SIG-M5 (cell line): Measurements from ENCODE around the gene CP.
"Not testable (repeated sequence)": the region's sequence is repeated elsewhere in the genome, so short reads cannot be mapped to it uniquely, and the experiment has no call there.

ENCODE experiments used
- DNase-seq: peaks from one replicate; lab custom pipeline; 2025; lab: John Stamatoyannopoulos, UW

Gene CP

DNA sequence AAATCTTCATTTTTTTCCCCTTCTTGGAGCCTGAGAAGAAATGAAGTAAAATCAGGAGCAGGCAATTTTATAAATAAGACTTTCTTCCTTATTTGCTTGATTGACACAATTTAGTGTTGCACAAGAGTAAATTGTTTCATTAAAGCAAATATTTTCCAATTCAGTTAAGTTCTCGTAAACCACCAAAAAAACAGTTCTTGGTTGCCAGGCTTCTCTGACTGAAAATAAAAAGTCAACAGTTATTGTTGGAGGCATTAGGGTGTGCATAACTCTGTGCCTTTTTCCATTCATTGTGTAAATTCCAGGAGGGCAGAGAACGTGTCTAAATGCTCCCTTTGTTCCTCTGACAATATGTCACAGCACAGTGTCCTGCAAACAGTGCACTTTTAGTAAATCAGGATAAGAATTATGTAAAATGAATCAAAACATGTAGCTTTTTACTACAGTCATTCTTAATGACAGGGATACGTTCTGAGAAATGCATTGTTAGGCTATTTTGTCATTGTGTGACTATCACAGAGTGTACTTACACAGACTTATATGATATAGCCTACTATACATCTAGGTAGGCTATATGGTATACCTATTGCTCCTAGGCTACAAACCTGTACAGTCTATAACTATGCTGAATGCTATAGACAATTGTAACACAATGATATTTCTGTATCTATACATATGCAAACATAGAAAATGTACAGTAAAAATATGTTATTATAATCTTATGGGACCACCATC lies at the start of gene CP:
Gene CP (minus strand): TSS at position 47 of the 735 bp plus-strand sequence. CDS start 37 bp downstream, at position 10.
- DNase-seq: no peak

DNA sequence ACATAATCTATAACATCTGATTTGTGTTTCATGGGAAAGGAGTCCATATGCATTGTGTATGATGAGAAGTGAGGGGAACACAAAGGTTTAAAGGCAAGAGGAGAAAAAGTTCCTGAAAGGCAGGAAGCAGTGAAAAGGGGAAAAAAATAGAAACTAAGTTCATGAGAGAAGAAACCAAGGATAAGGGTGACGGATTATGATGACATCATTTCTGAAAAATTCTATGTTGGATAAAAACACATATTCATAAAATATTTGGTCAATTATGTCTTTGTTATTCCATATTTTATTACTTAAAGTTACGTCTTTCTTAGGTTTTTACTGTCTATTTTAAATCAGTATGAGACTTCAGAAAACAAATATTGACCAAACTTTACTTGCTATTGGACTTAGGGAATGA lies 48.6 kb upstream of the CP start:
- DNase-seq: no peak

DNA sequence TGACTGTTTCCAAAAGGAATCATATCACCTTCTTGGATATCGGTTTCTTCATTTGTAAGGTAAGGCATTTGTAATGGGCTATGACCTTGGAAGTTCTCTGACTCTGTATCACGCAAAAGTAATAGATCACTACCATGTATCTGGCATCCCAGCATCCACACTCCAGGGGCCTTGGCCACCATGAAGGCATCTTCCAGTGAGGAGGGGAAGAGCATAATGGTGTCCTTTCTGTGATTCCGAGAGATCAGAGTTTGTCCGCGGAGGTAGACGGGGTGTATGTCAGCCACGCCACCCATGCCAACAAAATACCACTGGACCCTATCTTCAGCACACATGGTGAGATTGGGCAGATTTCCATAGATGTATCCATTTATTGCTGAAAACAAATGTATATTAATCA lies 48.1 kb upstream of the CP start:
- no peak for DNase-seq

DNA sequence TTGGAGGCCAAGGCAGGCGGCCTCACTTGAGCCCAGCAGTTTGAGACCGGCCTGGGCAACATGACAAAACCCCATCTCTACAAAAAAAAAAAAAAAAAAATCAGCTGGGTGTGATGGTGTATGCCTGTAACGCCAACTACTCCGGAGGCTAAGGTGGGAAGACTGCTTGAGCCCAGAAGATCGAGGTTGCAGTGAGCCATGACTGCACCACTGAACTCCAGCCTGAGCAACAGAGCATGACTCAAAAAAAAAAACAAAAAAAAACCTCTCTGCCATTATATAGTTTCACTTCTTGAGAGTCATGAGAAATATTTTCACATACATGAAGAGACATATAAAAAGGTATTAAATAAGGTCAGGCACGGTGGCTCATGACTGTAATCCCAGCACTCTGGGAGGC lies 45.9 kb upstream of the CP start:
- no peak for DNase-seq

DNA sequence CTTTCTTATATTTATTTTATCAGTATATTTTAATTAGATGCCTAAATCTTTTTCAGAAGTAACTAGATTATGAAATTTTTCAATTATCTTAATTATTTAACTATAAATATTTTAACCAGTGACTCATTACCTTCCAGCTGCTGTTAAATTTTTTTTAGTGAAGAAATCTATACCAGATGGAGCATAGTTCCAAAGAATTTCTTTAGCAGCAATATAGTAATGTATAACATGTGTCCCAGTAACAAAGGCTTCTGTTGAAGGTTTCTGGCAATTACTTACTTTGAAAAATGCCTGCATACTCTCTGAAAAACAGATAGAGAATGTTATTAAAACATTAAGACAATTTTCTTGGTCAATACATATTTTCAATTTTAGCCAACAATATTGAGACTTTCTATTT lies 45.1 kb upstream of the CP start:
- DNase-seq: no peak

DNA sequence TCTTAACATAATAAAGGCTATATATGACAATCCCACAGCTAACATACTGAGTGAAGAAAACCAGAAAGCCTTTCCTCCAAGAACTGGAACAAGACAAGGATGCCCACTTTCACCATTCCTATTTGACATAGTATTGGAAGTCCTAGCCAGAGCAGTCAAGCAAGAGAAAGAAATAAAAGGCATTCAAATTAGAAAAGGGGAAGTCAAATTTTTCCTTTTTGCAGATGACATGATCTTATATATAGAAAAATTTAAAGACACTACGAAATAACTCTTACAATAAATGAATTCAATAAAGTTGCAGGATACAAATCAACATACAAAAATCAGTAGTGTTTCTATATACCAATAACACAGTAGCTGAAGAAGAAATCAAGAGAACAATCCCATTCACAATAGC lies 42.2 kb upstream of the CP start:
- no peak for DNase-seq

DNA sequence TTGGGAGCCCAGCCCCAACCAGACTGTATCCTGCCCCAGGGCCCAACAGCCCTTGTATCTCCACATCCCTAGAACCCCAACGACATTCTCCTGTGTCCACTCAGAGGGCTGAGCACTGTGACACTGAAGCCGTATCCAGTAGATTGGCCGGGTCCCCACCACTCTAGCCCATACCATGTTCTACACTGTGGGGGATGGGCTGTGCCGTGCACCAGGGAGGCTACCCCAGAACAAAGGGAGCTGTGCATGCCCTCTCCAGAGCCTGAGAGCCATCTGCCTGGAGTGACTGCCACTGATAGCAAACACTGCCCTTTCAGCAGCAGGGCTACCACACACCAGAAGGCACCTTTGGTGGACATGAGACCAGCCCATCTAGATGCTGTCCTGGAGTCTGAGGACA lies 37.1 kb upstream of the CP start:
- DNase-seq: no peak

DNA sequence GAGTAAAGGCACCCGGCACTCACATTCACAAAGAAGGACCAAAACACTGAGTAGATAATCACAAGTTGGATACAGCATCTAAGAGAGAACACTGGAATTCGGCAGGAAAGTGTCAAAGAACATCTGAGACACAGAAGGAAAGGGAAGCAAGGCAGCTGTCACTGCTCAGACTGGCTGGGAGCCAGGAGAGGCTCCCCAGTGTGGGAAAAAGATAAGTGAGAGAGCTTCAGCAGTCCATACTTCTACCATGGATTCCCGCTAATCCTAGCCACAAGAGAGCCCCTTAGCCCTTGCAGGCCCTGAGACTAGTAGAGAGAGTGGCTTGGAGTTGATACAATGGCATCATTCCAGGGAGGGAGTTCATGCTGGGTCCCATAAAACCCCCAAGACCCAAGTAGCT lies 36.7 kb upstream of the CP start:
- DNase-seq: no peak

DNA sequence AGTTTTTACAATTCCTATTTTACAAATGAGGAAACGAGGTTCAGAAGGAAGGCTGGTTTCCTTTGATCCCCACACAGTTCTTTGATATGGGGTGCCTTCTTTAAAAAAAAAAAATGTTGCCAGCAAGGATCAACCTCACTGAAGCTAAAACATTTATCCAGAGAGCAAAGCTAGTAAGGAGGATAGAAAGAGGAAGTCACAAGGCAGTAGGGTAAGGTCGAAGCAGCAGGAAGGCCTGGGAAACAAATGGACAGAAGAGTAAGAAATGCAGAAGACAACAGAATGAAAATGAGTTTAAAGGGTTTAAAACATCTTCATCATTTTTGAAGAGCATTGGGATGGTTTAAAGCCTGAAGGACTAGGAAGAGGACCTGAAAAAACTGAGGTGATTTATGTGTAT lies 30.6 kb upstream of the CP start:
- no peak for DNase-seq

DNA sequence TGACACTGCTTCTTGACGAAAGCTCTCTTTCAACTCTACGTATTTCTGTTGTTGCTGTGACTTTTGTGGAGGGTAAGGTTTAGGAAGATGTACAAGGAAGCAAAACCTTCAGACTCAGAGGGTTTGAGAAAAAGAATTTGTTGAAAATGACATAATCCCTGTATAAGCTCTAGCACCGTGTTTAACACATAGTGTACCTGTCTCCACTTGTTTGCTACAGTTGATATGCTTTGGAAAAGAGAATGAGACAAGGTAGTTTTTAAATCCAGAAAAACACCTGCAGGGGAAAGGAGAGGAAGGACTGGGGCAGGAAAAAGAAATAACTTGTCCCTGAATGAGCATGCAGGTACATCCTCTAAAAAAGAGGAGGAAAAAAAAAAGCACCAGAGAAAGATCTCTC lies 29.6 kb upstream of the CP start:
- no peak for DNase-seq

DNA sequence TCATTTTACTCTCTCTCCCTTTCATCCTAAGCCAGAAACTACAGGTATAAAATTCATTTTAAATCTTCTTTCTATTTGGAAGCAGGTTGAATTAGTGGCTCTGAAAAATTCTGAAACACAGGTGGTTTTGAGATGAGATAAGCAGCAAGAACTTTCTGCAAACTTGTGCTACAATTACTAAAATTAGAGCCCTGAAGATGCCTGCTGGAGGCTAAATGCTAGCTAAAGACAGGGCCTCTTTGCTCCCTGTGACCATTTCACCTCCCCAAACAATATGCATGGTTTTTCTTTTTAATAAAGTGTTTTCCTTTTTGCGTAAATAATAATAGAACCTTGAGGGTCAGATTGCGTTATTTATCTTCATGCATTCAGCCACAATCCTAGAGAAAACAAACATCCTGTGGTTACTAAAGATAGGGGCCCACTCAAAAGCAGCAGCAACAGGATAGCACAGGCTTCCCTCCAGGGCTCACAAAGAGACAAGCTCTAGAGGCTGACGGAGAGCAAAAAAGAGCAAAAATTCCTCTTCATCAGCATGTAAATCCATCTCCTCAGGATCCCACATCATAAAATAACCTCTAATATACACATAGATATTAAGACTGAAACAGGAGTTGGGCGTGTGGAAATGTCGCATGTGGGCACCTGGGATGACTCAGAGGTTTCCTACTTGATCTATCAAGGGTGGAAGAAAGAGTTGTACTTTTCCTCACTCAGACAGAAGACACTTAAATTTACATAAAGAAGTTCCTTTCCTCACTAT lies 26.5 kb upstream of the CP start:
- no peak for DNase-seq

DNA sequence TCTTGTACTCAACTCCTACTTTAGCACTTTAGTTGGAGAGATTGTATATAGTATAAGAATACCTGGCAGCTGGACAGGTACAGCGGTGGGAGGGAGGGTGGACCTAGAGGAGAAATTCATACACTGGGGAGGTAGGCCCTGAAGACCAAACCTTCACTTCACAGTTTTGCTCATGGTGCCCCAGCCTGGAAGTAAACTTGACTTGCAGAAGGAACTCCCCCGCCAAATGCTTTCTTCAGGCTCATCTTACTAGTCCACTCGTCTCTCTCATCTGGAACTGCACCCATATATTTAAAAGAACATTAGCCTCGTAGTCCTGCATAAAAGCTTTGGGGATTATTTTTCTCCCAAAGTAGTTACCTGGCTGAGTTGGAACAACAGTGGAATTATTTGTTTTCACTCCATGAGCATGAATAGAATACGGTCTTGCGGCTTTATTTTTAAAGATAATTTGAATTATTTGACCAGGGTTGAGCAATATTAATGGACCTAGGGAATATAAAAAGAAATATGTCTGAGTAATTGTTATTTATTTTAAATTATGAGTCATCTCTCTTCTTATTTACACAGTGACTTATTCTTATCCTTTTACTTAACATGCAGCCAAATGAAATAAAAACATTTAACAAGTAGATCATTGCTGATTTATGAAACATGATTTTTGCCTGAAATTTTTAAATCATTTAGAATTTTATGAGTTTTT lies 25.5 kb upstream of the CP start:
- DNase-seq: no peak

DNA sequence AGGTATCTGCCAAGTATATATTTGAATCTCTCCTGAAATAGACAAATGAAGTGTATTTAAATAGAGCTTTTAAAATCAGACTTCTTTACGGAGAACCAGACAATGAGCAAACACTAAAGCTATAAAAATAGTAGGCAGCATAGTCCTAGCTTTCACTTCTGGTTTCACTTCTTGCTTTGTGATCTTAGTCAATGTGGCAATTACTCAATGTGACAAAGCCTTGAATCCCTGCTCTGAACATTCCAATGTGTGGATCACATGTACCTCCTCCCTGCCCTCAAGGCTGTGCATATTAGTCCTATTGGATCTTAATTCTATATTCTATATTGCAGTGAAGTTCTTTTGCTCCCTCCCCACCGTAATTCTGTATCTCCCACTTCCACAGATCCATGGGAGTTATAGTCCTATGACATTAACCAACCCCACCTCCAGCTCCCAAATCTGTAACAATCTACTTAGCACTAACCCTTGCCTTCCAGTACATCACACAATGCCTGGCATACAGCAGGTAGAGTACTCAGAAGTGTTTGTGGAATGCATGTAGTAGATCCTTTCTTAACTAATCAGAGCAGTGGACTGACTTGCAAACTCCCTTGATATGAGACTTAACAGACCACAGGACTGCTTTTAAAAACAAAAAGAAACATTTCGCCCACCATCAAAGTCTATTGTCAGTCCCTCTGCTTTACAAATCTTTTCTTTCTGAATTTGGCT lies 24.3 kb upstream of the CP start:
- peak; percentile 6 for DNase-seq

DNA sequence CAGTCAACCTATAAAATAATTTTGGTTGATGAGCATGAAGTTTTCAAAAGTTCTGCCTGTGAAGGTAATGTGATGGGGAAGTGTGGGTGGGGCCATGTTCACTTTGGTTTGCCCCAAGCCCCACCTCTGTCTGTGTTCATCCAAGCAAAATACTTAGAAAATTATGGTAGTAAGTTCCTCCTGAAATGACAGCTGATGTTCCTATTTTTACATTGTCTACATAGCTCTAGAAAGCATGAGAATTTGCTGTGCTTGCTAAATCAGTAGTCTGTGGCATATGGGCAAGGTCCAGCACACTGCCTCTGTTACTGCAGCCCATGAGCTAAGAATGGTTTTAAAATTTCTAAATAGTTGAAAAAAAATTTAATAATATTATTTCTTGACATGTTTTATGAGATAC lies 21.9 kb upstream of the CP start:
- no peak for DNase-seq

DNA sequence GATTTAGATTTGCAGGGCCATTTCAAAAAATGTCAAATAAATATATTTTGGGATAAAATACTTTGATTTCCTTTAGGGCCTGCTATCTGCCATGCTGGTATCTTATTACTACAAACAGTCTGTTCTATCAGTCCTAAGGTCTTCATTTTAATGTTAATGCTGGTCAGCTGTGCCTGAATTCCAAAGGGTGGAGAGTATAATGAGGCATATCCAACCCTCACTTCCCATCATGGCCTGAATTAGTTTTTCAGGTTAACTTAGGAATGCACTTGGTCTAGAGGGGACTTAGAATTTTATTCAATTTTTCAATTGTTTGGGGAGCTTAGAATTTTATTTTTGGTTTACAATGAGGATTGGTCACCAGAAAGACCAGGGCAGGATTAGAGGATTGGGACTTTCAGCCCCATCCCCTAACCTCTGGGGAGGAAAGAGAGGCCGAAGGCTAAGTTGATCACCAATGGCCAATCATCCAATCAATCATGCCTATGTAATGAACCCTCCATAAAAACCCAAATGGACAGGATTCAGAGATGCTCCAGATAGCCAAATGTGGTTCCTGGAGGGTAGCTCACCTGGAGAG lies 17.8 kb upstream of the CP start:
- no peak for DNase-seq

DNA sequence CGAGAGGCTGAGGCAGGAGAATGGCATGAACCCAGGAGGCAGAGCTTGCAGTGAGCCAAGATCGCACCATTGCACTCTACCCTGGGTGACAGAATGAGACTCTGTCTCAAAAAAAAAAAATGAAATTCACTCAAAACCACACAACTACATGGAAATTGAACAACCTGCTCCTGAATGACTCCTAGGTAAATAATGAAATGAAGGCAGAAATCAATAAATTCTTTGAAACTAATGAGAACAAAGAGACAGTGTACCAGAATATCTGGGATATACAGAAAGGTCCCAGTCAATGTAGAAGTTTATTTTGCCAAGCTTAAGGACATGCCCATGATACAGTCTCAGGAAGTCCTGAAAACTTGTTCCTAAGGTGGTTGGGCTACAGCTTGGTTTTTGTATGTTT lies 16.6 kb upstream of the CP start:
- not testable (repeated sequence) for DNase-seq

DNA sequence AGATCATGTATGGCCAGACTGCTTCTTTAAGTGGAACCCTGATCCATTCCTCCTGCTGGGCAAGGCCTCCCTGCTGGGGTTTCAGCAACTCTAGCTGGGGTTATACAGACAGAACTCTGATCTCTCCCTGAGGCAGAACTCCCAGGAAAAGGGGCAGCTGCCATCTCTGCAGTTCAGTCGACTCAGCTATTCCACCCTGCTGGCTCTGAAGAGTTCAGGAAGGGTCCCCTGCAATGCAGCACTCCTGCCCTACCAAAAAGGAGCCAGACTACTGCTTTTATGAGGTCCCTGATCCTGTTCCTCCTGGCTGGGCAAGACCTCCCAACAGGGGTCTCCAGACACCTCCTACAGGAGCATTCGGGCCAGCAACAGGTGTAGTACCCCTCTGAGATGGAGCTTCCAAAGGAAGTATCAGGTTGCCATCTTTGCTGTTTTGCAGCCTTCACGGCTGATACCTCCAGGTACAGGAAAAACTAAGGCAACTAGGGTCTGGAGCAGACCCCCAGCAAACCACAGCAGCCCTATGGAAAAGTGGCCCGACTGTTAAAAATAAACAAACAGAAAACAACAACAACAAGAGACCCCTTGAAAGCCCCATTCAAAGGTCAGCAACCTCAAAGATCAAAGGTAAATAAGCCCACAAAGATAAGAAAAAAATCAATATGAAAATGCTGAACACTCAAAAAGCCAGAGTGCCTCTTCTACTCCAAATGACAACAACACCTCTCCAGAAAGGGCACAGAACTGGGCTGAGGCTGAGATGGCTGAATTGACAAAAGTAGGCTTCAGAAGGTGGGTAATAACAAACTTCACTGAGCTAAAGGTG lies 14.2 kb upstream of the CP start:
- no peak for DNase-seq

DNA sequence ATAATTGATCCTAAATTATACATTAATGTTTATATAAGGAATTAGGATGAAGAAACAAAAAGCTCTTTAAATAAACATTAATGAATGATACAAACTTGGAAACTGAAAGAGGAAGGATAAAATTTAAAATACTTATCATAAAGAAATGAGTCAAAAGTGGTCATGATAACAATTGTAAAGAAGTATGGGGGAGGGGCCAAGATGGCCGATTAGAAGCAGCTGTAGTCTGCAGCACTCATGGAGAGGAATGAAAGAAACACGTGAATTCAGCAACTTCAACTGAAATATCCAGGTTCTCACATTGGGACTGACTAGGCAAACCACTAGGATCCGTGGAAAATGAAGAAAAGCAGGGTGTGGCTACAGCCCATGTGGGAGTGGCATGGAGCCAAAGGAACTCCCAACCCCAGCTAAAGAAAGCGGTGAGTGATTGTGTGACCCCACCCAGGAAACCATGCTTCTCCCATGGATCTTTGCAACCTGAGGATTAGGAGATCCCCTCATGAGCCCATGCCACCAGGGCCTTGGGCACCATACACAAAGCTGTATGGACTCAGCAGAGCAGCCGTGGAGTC lies 13.1 kb upstream of the CP start:
- no peak for DNase-seq

DNA sequence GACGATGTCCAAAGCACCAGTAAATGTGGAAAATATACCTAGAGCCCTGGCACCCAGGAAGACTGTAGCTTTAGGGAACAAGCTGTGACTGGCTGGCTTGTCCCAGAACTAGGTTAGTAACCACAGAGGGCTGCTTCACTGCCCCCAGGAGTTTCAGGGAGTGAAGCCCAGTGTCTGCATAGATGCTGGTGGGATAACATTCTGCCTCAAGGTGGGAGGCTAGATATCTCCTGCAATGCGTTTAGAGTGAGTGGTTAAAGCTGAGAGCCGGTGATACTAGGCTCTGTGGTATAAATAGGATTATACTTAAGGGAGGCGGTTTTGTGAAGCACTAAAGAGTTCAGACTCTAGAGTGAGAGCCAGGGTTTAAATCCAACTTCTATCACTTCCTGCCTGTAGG lies 11.7 kb upstream of the CP start:
- DNase-seq: no peak

DNA sequence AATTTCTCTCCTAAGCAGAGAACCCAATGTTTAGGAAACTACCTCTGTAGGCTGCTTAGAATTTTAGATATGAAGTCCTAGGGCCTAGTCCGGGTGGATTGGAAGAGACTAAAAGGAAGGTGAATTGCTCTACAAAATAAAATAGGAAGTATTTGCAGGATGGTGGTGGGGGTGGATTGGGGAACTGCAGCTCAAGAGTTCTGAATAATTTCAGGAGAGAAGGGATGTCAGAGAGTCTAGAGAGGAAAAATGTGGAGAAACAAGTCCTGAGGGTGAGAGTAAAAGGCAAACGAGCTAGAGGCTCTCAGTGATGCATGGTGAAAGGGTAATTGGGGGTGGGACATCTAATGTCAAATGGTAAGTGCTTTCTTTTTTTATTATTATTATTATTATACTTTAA lies 10.2 kb upstream of the CP start:
- no peak for DNase-seq
